Keratinocyte (primary cell): Measurements from ENCODE around the gene MAML2. TPM values are rescaled to one million over a fixed set of nuclear protein-coding genes. Genes with fewer than 3 reads are reported as not detected.

Experiments used
- DNase-seq: peaks from one replicate; pipeline ENCODE4 v3.0.0-alpha.2; 2011; ENCODE audit warnings: low read depth, missing footprints, low spot score
- FAIRE-seq: peaks from 2 replicates; lab custom pipeline; 2011; peaks lifted over from hg19 to GRCh38; lab: Jason Lieb, UNC
- H2AFZ ChIP-seq: 2 replicates; pipeline ENCODE4 v1.6.0; 2012; ENCODE audit warnings: low read length, control low read depth, inconsistent platforms; ENCODE audit not compliant: control insufficient read depth
- H3K27ac ChIP-seq: 2 replicates; pipeline ENCODE4 v1.5.1; 2011; ENCODE audit warnings: low read length; ENCODE audit not compliant: control insufficient read depth, insufficient read depth
- H3K27me3 ChIP-seq: 3 replicates; pipeline ENCODE4 v1.6.0; 2011; ENCODE audit warnings: low read length; ENCODE audit not compliant: control insufficient read depth, insufficient read depth; ENCODE audit errors: extremely low read depth
- H3K36me3 ChIP-seq, 2 experiments: 2 replicates in 1 of 2; 3 replicates in 1 of 2; pipeline ENCODE4 v1.5.1; 2011; ENCODE audit warnings: low read length in 2 of 2, mild to moderate bottlenecking in 1 of 2; ENCODE audit not compliant: control insufficient read depth in 2 of 2, insufficient read depth in 2 of 2; ENCODE audit errors: extremely low read depth in 1 of 2
- H3K4me1 ChIP-seq: 3 replicates; pipeline ENCODE4 v1.5.1; 2011; ENCODE audit warnings: low read length; ENCODE audit not compliant: control insufficient read depth, insufficient read depth; ENCODE audit errors: extremely low read depth
- H3K4me2 ChIP-seq: 3 replicates; pipeline ENCODE4 v1.6.0; 2011; ENCODE audit warnings: low read depth, low read length; ENCODE audit not compliant: control insufficient read depth, insufficient read depth; ENCODE audit errors: extremely low read depth
- H3K4me3 ChIP-seq, 3 experiments: fragments of 200-600 bp in 1 of 3; sonication (generic) in 1 of 3; 2 replicates in 2 of 3; 3 replicates in 1 of 3; pipeline ENCODE4 v1.5.1; 2011 to 2016; ENCODE audit warnings: low read length in 3 of 3, mild to moderate bottlenecking in 3 of 3, control low read depth in 2 of 3, inconsistent platforms in 1 of 3, low read depth in 1 of 3, mixed read lengths in 1 of 3, mixed run types in 1 of 3, moderate library complexity in 1 of 3; ENCODE audit not compliant: control insufficient read depth in 2 of 3, insufficient read depth in 2 of 3; ENCODE audit errors: extremely low read depth in 1 of 3
- H3K79me2 ChIP-seq: 2 replicates; pipeline ENCODE4 v1.6.0; 2012; ENCODE audit warnings: low read length; ENCODE audit not compliant: control insufficient read depth, insufficient read depth
- H3K9ac ChIP-seq: 3 replicates; pipeline ENCODE4 v1.6.0; 2011; ENCODE audit warnings: low read length; ENCODE audit not compliant: control insufficient read depth, insufficient read depth; ENCODE audit errors: extremely low read depth
- H3K9me1 ChIP-seq: 3 replicates; pipeline ENCODE4 v1.6.0; 2011; ENCODE audit warnings: low read length; ENCODE audit not compliant: control insufficient read depth, insufficient read depth; ENCODE audit errors: extremely low read depth
- H3K9me3 ChIP-seq: 2 replicates; pipeline ENCODE4 v1.5.1; 2012; ENCODE audit warnings: low read depth, low read length; ENCODE audit not compliant: control insufficient read depth
- H4K20me1 ChIP-seq: 3 replicates; pipeline ENCODE4 v1.6.0; 2011; ENCODE audit warnings: low read length; ENCODE audit not compliant: control insufficient read depth, insufficient read depth; ENCODE audit errors: extremely low read depth
- EZH2 ChIP-seq: IDR thresholded peaks from one replicate; pipeline ENCODE4 v1.6.1; 2012; ENCODE audit warnings: inconsistent platforms, mild to moderate bottlenecking, low read length, moderate library complexity
- dilution Hi-C: fragments of 300-500 bp; cut with MboI; formaldehyde crosslinking; loops from one replicate; pipeline ENCODE4 v1.7.0; 2020; ENCODE audit warnings: low sequenced_read_pairs; ENCODE audit not compliant: extremely low pct_ligation_motif_present
- polyA plus RNA-seq, 5 experiments: library from polyadenylated mRNA; depleted of rRNA in 3 of 5; stranded (reverse) in 3 of 5; stranded (forward) in 1 of 5; unstranded in 1 of 5; fragments of >200 nt; gene quantifications; 1 replicate in 1 of 5; 2 replicates in 3 of 5; 3 replicates in 1 of 5; pipeline versions ENCODE4 v1.2.1 to v1.2.3, GENCODE V29; 2011 to 2012; ENCODE audit warnings: missing spikeins in 2 of 5, low read depth in 1 of 5, low replicate concordance in 1 of 5
- TF ChIP-seq, protein P1 (sequence below), 3 experiments: IDR thresholded peaks in 1 of 3; conservative IDR thresholded peaks in 1 of 3; optimal IDR thresholded peaks in 1 of 3; 2 replicates in 2 of 3; 3 replicates in 1 of 3; pipeline versions ENCODE3 to v1.5.1; 2011; ENCODE audit warnings: low read length in 3 of 3, mild to moderate bottlenecking in 3 of 3, moderate library complexity in 2 of 3, control low read depth in 1 of 3, inconsistent platforms in 1 of 3; ENCODE audit not compliant: insufficient read depth in 2 of 3; ENCODE audit errors: extremely low read depth in 1 of 3

Gene MAML2
- polyA plus RNA-seq, 1 donor (not counting 4 experiments of a cell fraction or from before 2014, with no cell fraction given) = 4.2 TPM

DNA sequence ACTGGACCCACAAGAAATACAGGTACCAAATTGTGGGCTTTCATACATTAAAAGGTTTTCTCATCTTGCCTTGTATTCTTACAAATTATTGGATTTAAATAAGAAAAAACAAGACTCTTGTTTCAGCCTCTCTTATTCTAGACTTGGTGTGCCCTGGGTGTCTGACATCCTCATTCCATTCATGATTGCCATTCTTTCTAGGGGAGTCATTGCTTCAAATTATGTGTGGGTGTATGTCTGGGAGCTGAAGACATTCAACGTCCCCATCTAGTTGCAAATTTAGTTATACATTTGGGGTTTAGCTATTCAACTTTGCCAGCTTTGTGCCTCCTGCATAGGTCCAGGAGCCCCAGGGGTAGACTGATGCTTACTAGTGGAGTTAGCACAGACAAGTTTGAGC is 18.1 kb downstream of the MAML2 start:
- dilution Hi-C loops = no loop called here
- H3K4me3 ChIP-seq = peak overlapping the region in 1 of 3 experiments; percentile 5
- peak; percentile 65 for FAIRE-seq
- no peaks in the 10 kb centered on the region for H4K20me1 ChIP-seq
- DNase-seq = no peak
- no peaks in the 10 kb centered on the region for H3K27me3 ChIP-seq
- peak overlapping the region; percentile 57 for H3K4me2 ChIP-seq
- H3K9me3 ChIP-seq = no peaks in the 10 kb centered on the region
- H3K36me3 ChIP-seq = no peaks in the 10 kb centered on the region
- peaks cover 9% of the 10 kb centered on the region for H3K79me2 ChIP-seq
- TF ChIP-seq, protein P1, sequence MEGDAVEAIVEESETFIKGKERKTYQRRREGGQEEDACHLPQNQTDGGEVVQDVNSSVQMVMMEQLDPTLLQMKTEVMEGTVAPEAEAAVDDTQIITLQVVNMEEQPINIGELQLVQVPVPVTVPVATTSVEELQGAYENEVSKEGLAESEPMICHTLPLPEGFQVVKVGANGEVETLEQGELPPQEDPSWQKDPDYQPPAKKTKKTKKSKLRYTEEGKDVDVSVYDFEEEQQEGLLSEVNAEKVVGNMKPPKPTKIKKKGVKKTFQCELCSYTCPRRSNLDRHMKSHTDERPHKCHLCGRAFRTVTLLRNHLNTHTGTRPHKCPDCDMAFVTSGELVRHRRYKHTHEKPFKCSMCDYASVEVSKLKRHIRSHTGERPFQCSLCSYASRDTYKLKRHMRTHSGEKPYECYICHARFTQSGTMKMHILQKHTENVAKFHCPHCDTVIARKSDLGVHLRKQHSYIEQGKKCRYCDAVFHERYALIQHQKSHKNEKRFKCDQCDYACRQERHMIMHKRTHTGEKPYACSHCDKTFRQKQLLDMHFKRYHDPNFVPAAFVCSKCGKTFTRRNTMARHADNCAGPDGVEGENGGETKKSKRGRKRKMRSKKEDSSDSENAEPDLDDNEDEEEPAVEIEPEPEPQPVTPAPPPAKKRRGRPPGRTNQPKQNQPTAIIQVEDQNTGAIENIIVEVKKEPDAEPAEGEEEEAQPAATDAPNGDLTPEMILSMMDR (optimal IDR thresholded peaks at IDR 0.05 in 1 of 3, IDR thresholded peaks at IDR 0.05 in 1 of 3, conservative IDR thresholded peaks at IDR 0.05 in 1 of 3; ENCODE audit: extremely low read depth in 1 of 3, insufficient read depth in 2 of 3, low read length in 3 of 3) = no peak
- no peaks in the 10 kb centered on the region for H3K9me1 ChIP-seq
- peaks cover 41% of the 10 kb centered on the region for H3K4me1 ChIP-seq
- H3K9ac ChIP-seq = peak overlapping the region; percentile 2
- peak overlapping the region; percentile 10 for H2AFZ ChIP-seq
- peak overlapping the region; percentile 38 for H3K27ac ChIP-seq

DNA sequence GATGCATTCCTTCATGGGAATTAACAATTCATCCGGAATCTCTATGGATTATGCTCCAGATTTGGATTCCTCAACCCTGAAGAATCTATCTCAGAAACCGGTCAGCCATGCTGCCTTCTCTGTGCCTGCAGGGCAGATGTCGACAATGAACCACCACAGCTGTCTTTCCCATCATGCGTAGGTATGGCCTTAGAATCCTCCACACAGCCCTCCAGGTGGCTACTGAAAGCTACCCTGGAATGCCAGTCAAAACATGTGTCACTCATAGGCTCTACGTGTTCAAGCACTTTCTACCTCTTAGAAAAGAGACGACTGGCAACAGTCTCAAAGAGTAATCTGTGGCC is 19.4 kb downstream of the MAML2 start:
- H3K4me2 ChIP-seq = no peak overlapping the region
- FAIRE-seq = no peak

More for the DNA sequence above, 19.4 kb downstream of the MAML2 start:
- no peaks in the 10 kb centered on the region for H3K36me3 ChIP-seq
- H3K79me2 ChIP-seq = peaks cover 12% of the 10 kb centered on the region
- no peaks in the 10 kb centered on the region for H3K27me3 ChIP-seq
- no peak for DNase-seq
- no peaks in the 10 kb centered on the region for H4K20me1 ChIP-seq
- H2AFZ ChIP-seq = no peak overlapping the region
- H3K4me3 ChIP-seq = no peak overlapping the region
- no peak overlapping the region for H3K9ac ChIP-seq
- no peak for TF ChIP-seq EZH2
- TF ChIP-seq, protein P1 (optimal IDR thresholded peaks at IDR 0.05 in 1 of 3, IDR thresholded peaks at IDR 0.05 in 1 of 3, conservative IDR thresholded peaks at IDR 0.05 in 1 of 3; ENCODE audit: extremely low read depth in 1 of 3, insufficient read depth in 2 of 3, low read length in 3 of 3) = no peak
- no peak overlapping the region for H3K27ac ChIP-seq
- H3K9me1 ChIP-seq = no peaks in the 10 kb centered on the region
- dilution Hi-C loops = no loop called here
- H3K4me1 ChIP-seq = peaks cover 39% of the 10 kb centered on the region
- no peaks in the 10 kb centered on the region for H3K9me3 ChIP-seq
